H1 (cell line): Measurements from ENCODE around the gene TBC1D22A. TPM values are rescaled to one million over a fixed set of nuclear protein-coding genes. Genes with fewer than 3 reads are reported as not detected.

ENCODE experiments used
- EZH2 ChIP-seq: fragments of 200-600 bp; sonication (generic); IDR thresholded peaks from 2 replicates; pipeline ENCODE4 v1.7.1; 2012; ENCODE audit warnings: low read depth, mild to moderate bottlenecking, moderate library complexity, low read length, inconsistent platforms; ENCODE audit not compliant: severe bottlenecking
- GTF2F1 ChIP-seq: IDR thresholded peaks from 2 replicates; pipeline ENCODE4 v1.6.1; 2012; ENCODE audit warnings: low read depth, low read length, improper control_type of control experiment, borderline replicate concordance
- KDM1A ChIP-seq: fragments of 200-600, 300-600 bp; sonication (generic); IDR thresholded peaks from 2 replicates; pipeline ENCODE4 v1.7.1; 2016; ENCODE audit warnings: mild to moderate bottlenecking, low read length, borderline replicate concordance
- KDM4A ChIP-seq: IDR thresholded peaks from one replicate; pipeline ENCODE4 v1.7.1; 2012; ENCODE audit warnings: low read depth, mild to moderate bottlenecking, moderate library complexity, low read length, inconsistent platforms; ENCODE audit not compliant: severe bottlenecking
- KDM5A ChIP-seq: fragments of 200-600 bp; IDR thresholded peaks from 2 replicates; pipeline ENCODE4 v1.7.1; 2012; ENCODE audit warnings: mild to moderate bottlenecking, low read length, inconsistent platforms, mixed read lengths
- SIX5 ChIP-seq: IDR thresholded peaks from 2 replicates; pipeline ENCODE4 v1.6.1; 2011; ENCODE audit warnings: mild to moderate bottlenecking, low read depth, low read length
- SP1 ChIP-seq: IDR thresholded peaks from 2 replicates; pipeline ENCODE4 v1.6.1; 2011; ENCODE audit warnings: low read depth, low read length
- SUZ12 ChIP-seq: fragments of 200-600 bp; sonication (generic); IDR thresholded peaks from 2 replicates; pipeline ENCODE4 v1.6.1; 2012; ENCODE audit warnings: mild to moderate bottlenecking, inconsistent platforms, low read length, moderate library complexity, mixed read lengths
- TEAD4 ChIP-seq: IDR thresholded peaks from 2 replicates; pipeline ENCODE4 v1.6.1; 2012; ENCODE audit warnings: low read depth, low read length, inconsistent platforms, mixed read lengths
- polyA plus RNA-seq, 7 experiments: library from polyadenylated mRNA; depleted of rRNA in 3 of 7; stranded (reverse) in 5 of 7; unstranded in 2 of 7; fragments of >200 nt in 5 of 7; fragments of 200-250 nt in 2 of 7; gene quantifications; 1 replicate in 5 of 7; 2 replicates in 1 of 7; 4 replicates in 1 of 7; pipeline versions ENCODE4 v1.2.1 to v1.2.3, GENCODE V29; 2011 to 2013; ENCODE audit warnings: missing spikeins in 2 of 7, mixed read lengths in 2 of 7
- total RNA-seq: library from RNA; stranded (reverse); fragmentation: NEBNext Ultra II Directional; extraction: Animal tissue kit (Norgen Biotek cat#: 25700); gene quantifications from 2 replicates; pipeline ENCODE4 v1.2.1, GENCODE V29; 2021

The TBC1D22A gene
- total and polyA plus RNA-seq, 2 of the 8 experiments (the other 6 are each of a cell fraction or from before 2014, with no cell fraction given), result 11.9 to 18.4 TPM

DNA sequence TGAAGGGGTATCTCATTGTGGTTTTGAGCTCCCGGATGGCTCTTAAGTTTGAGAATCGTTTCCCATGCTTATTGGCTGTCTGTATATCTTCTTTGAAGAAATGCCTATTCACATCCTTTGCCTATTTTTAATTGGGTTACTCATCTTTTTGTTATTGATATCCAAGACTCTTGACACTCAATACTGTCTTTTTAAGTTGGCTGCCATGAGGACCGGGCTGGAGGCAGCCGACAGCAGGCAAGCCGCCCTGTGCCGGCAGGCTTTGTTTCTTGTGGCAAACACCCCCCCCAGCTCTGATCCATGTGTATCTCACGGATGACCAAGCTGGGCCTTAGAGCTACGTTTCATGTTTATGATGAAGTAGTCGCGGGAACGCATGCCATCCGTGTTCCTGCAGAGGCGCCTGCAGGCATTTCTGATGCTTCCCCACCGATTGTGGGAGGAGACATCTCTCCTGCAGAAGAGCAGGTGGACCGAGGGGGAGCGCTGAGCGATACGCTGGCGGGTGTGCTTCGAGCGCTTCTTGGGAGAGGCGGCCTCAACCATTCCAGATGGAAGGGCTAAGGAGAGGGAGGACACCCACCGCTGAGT is 95.8 kb downstream of the TBC1D22A start (continued):
- TF ChIP-seq SIX5, result no peak
- no peak for TF ChIP-seq SP1
- TF ChIP-seq KDM4A, result no peak
- TF ChIP-seq SUZ12, result no peak
- no peak for TF ChIP-seq GTF2F1
- TF ChIP-seq KDM1A, result no peak
- TF ChIP-seq TEAD4, result no peak
- no peak for TF ChIP-seq KDM5A
- TF ChIP-seq EZH2, result no peak
